ACC112 (cell line): ENCODE measurements around the gene ADGRV1.
"Not testable (repeated sequence)": the region's sequence is repeated elsewhere in the genome, so short reads cannot be mapped to it uniquely, and the experiment has no call there.

ENCODE experiments used
- H2AFZ ChIP-seq: fragments of 200-600 bp; sonication (generic); one replicate; pipeline ENCODE4 v1.6.0; 2017; ENCODE audit warnings: antibody characterized with exemption, low read length; ENCODE audit not compliant: unreplicated experiment
- H3K27ac ChIP-seq: fragments of 200-600 bp; sonication (generic); 2 replicates; pipeline ENCODE4 v1.5.1; 2014; ENCODE audit warnings: low read depth, mild to moderate bottlenecking, antibody characterized with exemption, low read length, moderate library complexity
- H3K27me3 ChIP-seq: fragments of 200-600 bp; sonication (generic); 2 replicates; pipeline ENCODE4 v1.6.1; 2014; ENCODE audit warnings: mild to moderate bottlenecking, antibody characterized with exemption, low read length, moderate library complexity, mixed read lengths; ENCODE audit not compliant: insufficient read depth
- H3K36me3 ChIP-seq: fragments of 200-600 bp; sonication (generic); 2 replicates; pipeline ENCODE4 v1.6.1; 2016; ENCODE audit warnings: mild to moderate bottlenecking, antibody characterized with exemption, low read length, moderate library complexity, mixed read lengths; ENCODE audit not compliant: insufficient read depth
- H3K4me1 ChIP-seq: fragments of 200-600 bp; sonication (generic); one replicate; pipeline ENCODE4 v1.6.1; 2016; ENCODE audit warnings: low read length, mixed read lengths; ENCODE audit not compliant: insufficient read depth, unreplicated experiment, control insufficient read depth
- H3K4me3 ChIP-seq: fragments of 200-600 bp; sonication (generic); 2 replicates; pipeline ENCODE4 v1.5.1; 2014; ENCODE audit warnings: mild to moderate bottlenecking, low read depth, low read length
- H3K79me2 ChIP-seq: fragments of 200-600 bp; sonication (generic); one replicate; pipeline ENCODE4 v1.6.0; 2016; ENCODE audit warnings: low read length; ENCODE audit not compliant: control insufficient read depth, unreplicated experiment, insufficient read depth

ADGRV1 gene

GRCh38 chr5:90718387-90718786 lies 159.8 kb downstream of the ADGRV1 start:
- H3K27ac ChIP-seq = no peak overlapping the region

GRCh38 chr5:90739567-90739966 lies 181.0 kb downstream of the ADGRV1 start:
- H3K27ac ChIP-seq = no peak overlapping the region
- no peaks in the 10 kb centered on the region for H3K4me1 ChIP-seq

More at GRCh38 chr5:90718387-90718786, 159.8 kb downstream of the ADGRV1 start:
- H3K36me3 ChIP-seq = no peaks in the 10 kb centered on the region
- H3K4me3 ChIP-seq = no peak overlapping the region
- no peaks in the 10 kb centered on the region for H3K4me1 ChIP-seq
- H3K27me3 ChIP-seq = peaks cover 5% of the 10 kb centered on the region; the same call in 1 of the 2 replicates
- H3K79me2 ChIP-seq = no peaks in the 10 kb centered on the region
- no peak overlapping the region for H2AFZ ChIP-seq

GRCh38 chr5:90740244-90740799 lies 181.7 kb downstream of the ADGRV1 start:
- Histone ChIP-seq H3K27me3 (peaks cover 28% of the 10 kb centered on the region), H2AFZ (no peak overlapping the region), H3K27ac (no peak overlapping the region), H3K4me3 (no peak overlapping the region), H3K36me3 (no peaks in the 10 kb centered on the region), H3K4me1 (no peaks in the 10 kb centered on the region), H3K79me2 (no peaks in the 10 kb centered on the region)

More at GRCh38 chr5:90739567-90739966, 181.0 kb downstream of the ADGRV1 start:
- no peak overlapping the region for H2AFZ ChIP-seq
- peaks cover 29% of the 10 kb centered on the region for H3K27me3 ChIP-seq
- no peak overlapping the region for H3K4me3 ChIP-seq
- no peaks in the 10 kb centered on the region for H3K79me2 ChIP-seq
- no peaks in the 10 kb centered on the region for H3K36me3 ChIP-seq

GRCh38 chr5:90741022-90741564 lies 182.5 kb downstream of the ADGRV1 start:
- Histone ChIP-seq H3K27ac (no peak overlapping the region), H3K4me1 (no peaks in the 10 kb centered on the region), H3K36me3 (no peaks in the 10 kb centered on the region)

GRCh38 chr5:90746119-90746518 lies 187.5 kb downstream of the ADGRV1 start:
- Histone ChIP-seq H3K27ac (no peak overlapping the region), H3K36me3 (no peaks in the 10 kb centered on the region), H3K4me3 (no peak overlapping the region), H3K79me2 (no peaks in the 10 kb centered on the region), H3K4me1 (no peaks in the 10 kb centered on the region), H3K27me3 (peaks cover 59% of the 10 kb centered on the region), H2AFZ (no peak overlapping the region)

More at GRCh38 chr5:90741022-90741564, 182.5 kb downstream of the ADGRV1 start:
- Histone ChIP-seq H3K27me3 (peaks cover 26% of the 10 kb centered on the region), H3K79me2 (no peaks in the 10 kb centered on the region), H2AFZ (no peak overlapping the region), H3K4me3 (no peak overlapping the region)

- H2AFZ ChIP-seq = no peak overlapping the region
- H3K4me3 ChIP-seq = no peak overlapping the region
- no peaks in the 10 kb centered on the region for H3K4me1 ChIP-seq
- H3K27me3 ChIP-seq = peaks cover 68% of the 10 kb centered on the region
- H3K36me3 ChIP-seq = no peaks in the 10 kb centered on the region
- no peak overlapping the region for H3K27ac ChIP-seq
- H3K79me2 ChIP-seq = no peaks in the 10 kb centered on the region
Observed at GRCh38 chr5:90747175-90747574, 188.6 kb downstream of the ADGRV1 start.

GRCh38 chr5:90747693-90748092 lies 189.1 kb downstream of the ADGRV1 start:
- Histone ChIP-seq H3K4me1 (no peaks in the 10 kb centered on the region), H2AFZ (no peak overlapping the region), H3K36me3 (no peaks in the 10 kb centered on the region), H3K4me3 (no peak overlapping the region), H3K27ac (no peak overlapping the region), H3K79me2 (no peaks in the 10 kb centered on the region), H3K27me3 (peaks cover 70% of the 10 kb centered on the region)

GRCh38 chr5:90759119-90759518 lies 200.5 kb downstream of the ADGRV1 start:
- H2AFZ ChIP-seq = no peak overlapping the region
- H3K36me3 ChIP-seq = no peaks in the 10 kb centered on the region
- no peak overlapping the region for H3K4me3 ChIP-seq
- no peaks in the 10 kb centered on the region for H3K79me2 ChIP-seq
- no peaks in the 10 kb centered on the region for H3K4me1 ChIP-seq
- H3K27me3 ChIP-seq = peaks cover 29% of the 10 kb centered on the region
- no peak overlapping the region for H3K27ac ChIP-seq

- H3K4me3 ChIP-seq = no peak overlapping the region
- H3K79me2 ChIP-seq = no peaks in the 10 kb centered on the region
- no peak overlapping the region for H3K27ac ChIP-seq
- peaks cover 49% of the 10 kb centered on the region for H3K27me3 ChIP-seq
- no peaks in the 10 kb centered on the region for H3K36me3 ChIP-seq
- no peak overlapping the region for H2AFZ ChIP-seq
- H3K4me1 ChIP-seq = no peaks in the 10 kb centered on the region
Observed at GRCh38 chr5:90767710-90768109, 209.1 kb downstream of the ADGRV1 start.

GRCh38 chr5:90770006-90770541 lies 211.5 kb downstream of the ADGRV1 start:
- H2AFZ ChIP-seq, H3K27ac ChIP-seq, H3K36me3 ChIP-seq, H3K4me3 ChIP-seq, H3K79me2 ChIP-seq, H3K4me1 ChIP-seq: not testable (repeated sequence)
- H3K27me3 ChIP-seq = peaks cover 65% of the 10 kb centered on the region

GRCh38 chr5:90777959-90778358 lies 219.4 kb downstream of the ADGRV1 start:
- H3K27ac ChIP-seq = no peak overlapping the region
- no peak overlapping the region for H3K4me3 ChIP-seq
- H2AFZ ChIP-seq = no peak overlapping the region
- no peaks in the 10 kb centered on the region for H3K36me3 ChIP-seq
- no peaks in the 10 kb centered on the region for H3K4me1 ChIP-seq
- H3K27me3 ChIP-seq = peaks cover 50% of the 10 kb centered on the region
- H3K79me2 ChIP-seq = no peaks in the 10 kb centered on the region
